Breast epithelium (tissue), 4 donors: ENCODE results near the gene WWOX. TPM values are rescaled to one million over a fixed set of nuclear protein-coding genes. Genes with fewer than 3 reads are reported as not detected.

Source experiments
- DNase-seq, 2 donors: peaks; one replicate each; pipeline ENCODE4 v3.0.0-alpha.2; 2019; ENCODE audit warnings: low spot score in 2 of 2
- H3K27ac ChIP-seq, 2 donors: fragments of 200-600 bp; sonication (generic) in 1 of 2; one replicate each; pipeline ENCODE4 v1.5.1; 2016 to 2019; ENCODE audit warnings: mild to moderate bottlenecking in 1 of 2
- H3K27me3 ChIP-seq, 2 donors: fragments of 200-600 bp; sonication (generic) in 1 of 2; one replicate each; pipeline versions ENCODE4 v1.5.1 to v1.6.0; 2017 to 2019; ENCODE audit warnings: control low read depth in 1 of 2, mild to moderate bottlenecking in 1 of 2
- H3K36me3 ChIP-seq: fragments of 200-600 bp; one replicate; pipeline ENCODE4 v1.5.1; 2019
- H3K4me1 ChIP-seq, 2 donors: fragments of 200-600 bp; sonication (generic); one replicate each; pipeline ENCODE4 v1.5.1; 2016 to 2019; ENCODE audit warnings: control low read depth in 1 of 2
- H3K4me3 ChIP-seq, 3 donors: fragments of 200-600 bp; sonication (generic); 1 replicate in 2 of 3; 2 replicates in 1 of 3; pipeline ENCODE4 v1.5.1; 2016 to 2019; ENCODE audit warnings: mild to moderate bottlenecking in 3 of 3, moderate library complexity in 2 of 3
- H3K9me3 ChIP-seq, 2 donors: fragments of 200-600 bp; sonication (generic) in 1 of 2; one replicate each; pipeline ENCODE4 v1.5.1; 2016 to 2019; ENCODE audit warnings: control low read depth in 1 of 2
- CTCF ChIP-seq, 3 donors: fragments of 450-650 bp; IDR thresholded peaks; one replicate each; pipeline ENCODE4 v1.5.1; 2016 to 2017; ENCODE audit warnings: antibody characterized with exemption in 3 of 3, mild to moderate bottlenecking in 3 of 3, moderate library complexity in 3 of 3
- POLR2A ChIP-seq: fragments of 450-650 bp; IDR thresholded peaks from one replicate; pipeline ENCODE4 v1.6.1; 2016; ENCODE audit warnings: antibody characterized with exemption, mild to moderate bottlenecking, moderate library complexity
- POLR2AphosphoS5 ChIP-seq, 3 donors: sonication (generic); formaldehyde crosslinking; IDR thresholded peaks; one replicate each; pipeline ENCODE4 v1.6.1; 2017; ENCODE audit warnings: antibody characterized with exemption in 3 of 3
- intact Hi-C: fragments of 100-400 bp; cut with DNase I; formaldehyde crosslinking; loops from one replicate; pipeline ENCODE4 v1.15.1; 2023; ENCODE audit warnings: low total_unique reads
- total RNA-seq, 3 donors: library from RNA; depleted of rRNA; stranded (reverse); fragments of >200 nt; gene quantifications; one replicate each; pipeline ENCODE4 v1.1.0, GENCODE V29; 2016

WWOX gene
- total RNA-seq, 3 donors from 2014 or later, result 42.9 to 73.6 (median 43.4) TPM

DNA sequence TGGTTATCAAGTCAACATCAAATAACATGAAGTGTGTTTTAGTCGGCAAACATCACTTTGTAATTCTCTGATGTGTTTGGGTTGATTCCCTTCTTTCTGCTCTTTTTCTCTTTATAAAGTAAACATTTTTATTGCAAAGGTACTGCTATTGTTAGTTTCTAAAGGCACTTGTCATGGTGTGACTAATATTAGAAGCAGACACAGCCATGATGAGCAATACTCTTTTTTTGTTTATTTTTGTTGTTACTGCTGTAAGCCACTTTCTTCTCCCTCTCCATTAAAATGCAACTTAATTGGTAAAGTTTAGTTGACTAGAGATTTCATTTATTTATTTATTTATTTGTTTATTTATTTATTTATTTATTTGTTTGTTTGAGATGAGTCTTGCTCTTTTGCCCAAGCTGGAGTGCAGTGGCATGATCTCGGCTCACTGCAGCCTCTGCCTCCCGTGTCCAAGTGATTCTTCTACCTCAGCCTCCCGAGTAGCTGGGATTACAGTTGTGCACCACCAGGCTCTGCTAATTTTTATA, 424.7 kb downstream of the WWOX start:
- no peak for DNase-seq
- Histone ChIP-seq H3K4me1 (no peaks in the 10 kb centered on the region), H3K4me3 (no peak overlapping the region), H3K27me3 (no peaks in the 10 kb centered on the region), H3K36me3 (no peaks in the 10 kb centered on the region), H3K27ac (no peak overlapping the region), H3K9me3 (no peaks in the 10 kb centered on the region)
- no peak for TF ChIP-seq POLR2AphosphoS5 (IDR thresholded peaks at IDR 0.05)
- TF ChIP-seq POLR2A, result no peak
- no peak for TF ChIP-seq CTCF (IDR thresholded peaks at IDR 0.05)
- intact Hi-C loops, result no loop called here

DNA sequence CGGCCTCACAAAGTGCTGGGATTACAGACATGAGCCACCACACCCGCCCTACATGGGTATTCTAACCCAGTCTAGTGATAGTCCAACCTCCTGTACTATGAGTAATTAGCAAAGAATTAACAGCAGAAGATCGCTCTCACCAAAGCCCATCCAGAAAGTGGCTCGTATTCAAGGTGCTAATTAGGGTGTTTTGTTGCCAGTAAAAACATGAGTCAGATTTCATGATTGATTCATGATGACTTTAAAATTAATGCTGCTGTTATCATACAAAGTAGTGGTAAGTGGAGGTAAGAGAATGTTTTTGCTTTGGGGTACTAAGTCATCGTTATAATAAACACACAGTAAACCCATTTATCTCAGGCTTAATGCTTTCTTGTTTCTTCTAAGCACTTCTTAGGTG, 428.8 kb downstream of the WWOX start:
- Histone ChIP-seq H3K9me3 (no peaks in the 10 kb centered on the region), H3K4me1 (no peaks in the 10 kb centered on the region), H3K36me3 (no peaks in the 10 kb centered on the region), H3K27me3 (no peaks in the 10 kb centered on the region), H3K27ac (no peak overlapping the region), H3K4me3 (no peak overlapping the region)
- intact Hi-C loops, result no loop called here
- DNase-seq, result no peak
- TF ChIP-seq POLR2AphosphoS5 (IDR thresholded peaks at IDR 0.05), result no peak
- no peak for TF ChIP-seq CTCF (IDR thresholded peaks at IDR 0.05)

DNA sequence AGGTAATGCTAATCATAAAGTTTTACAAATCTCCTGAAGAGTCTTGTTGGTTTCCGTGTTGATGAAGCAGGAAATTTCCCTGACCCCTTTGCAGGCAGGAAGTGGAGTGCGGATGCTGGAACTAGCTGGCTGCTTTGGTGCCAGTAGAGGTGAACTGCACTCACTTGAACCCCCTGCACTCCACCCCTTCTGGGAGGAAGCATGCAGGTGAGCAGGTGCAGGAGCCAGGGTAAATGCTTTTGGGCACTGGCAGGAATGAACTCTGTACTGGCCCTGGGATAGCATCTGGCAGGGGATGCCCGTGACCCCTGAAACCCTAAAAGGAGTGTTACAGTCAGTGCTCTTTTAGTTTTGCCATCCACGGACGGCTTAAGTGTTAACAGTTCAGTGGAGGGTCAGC, 430.4 kb downstream of the WWOX start:
- Histone ChIP-seq H3K27me3 (no peaks in the 10 kb centered on the region), H3K36me3 (no peaks in the 10 kb centered on the region), H3K27ac (no peak overlapping the region), H3K4me3 (no peak overlapping the region), H3K4me1 (no peaks in the 10 kb centered on the region), H3K9me3 (no peaks in the 10 kb centered on the region)
- intact Hi-C loops, result no loop called here
- DNase-seq, result no peak
- TF ChIP-seq POLR2A (no peak), CTCF (IDR thresholded peaks at IDR 0.05) (no peak), POLR2AphosphoS5 (IDR thresholded peaks at IDR 0.05) (no peak)

DNA sequence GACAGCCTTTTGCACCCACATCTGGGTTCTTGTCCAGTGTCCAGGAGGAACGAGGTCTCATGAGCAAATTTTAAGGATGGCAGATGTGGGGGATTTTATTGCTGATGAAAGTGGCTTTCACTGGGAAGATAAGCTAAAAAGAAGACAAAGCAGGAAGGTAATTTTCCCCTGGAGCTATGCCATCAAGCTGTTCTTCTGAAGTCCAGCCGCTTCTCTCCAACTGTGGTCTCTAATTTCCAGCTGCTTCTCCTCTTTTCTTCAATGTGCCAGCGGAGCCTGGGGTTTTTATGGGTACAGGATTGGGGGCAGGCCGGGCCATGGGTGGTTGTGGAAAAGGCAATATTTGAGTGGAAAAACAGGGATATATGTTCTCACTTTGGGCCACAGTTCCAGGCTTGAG, 430.8 kb downstream of the WWOX start:
- no peaks in the 10 kb centered on the region for H3K36me3 ChIP-seq
- H3K4me1 ChIP-seq, result no peaks in the 10 kb centered on the region
- no peak for DNase-seq
- TF ChIP-seq POLR2A, result no peak
- H3K4me3 ChIP-seq, result no peak overlapping the region
- H3K27me3 ChIP-seq, result no peaks in the 10 kb centered on the region
- H3K27ac ChIP-seq, result no peak overlapping the region
- intact Hi-C loops, result no loop called here
- no peaks in the 10 kb centered on the region for H3K9me3 ChIP-seq

- DNase-seq, result no peak
- no peaks in the 10 kb centered on the region for H3K9me3 ChIP-seq
- TF ChIP-seq CTCF (IDR thresholded peaks at IDR 0.05), result no peak
- intact Hi-C loops, result loop anchor here (2.0 kb wide), 1 partner anchor 36 kb away; no protein-coding TSS in a partner anchor
- H3K4me1 ChIP-seq, result no peaks in the 10 kb centered on the region
- H3K4me3 ChIP-seq, result no peak overlapping the region
- H3K36me3 ChIP-seq, result no peaks in the 10 kb centered on the region
- H3K27me3 ChIP-seq, result no peaks in the 10 kb centered on the region
- H3K27ac ChIP-seq, result no peak overlapping the region
These were observed 435.6 kb downstream of the WWOX start for GRCh38 chr16:78535098-78535497.

- intact Hi-C loops, result no loop called here
- TF ChIP-seq POLR2A (no peak), CTCF (IDR thresholded peaks at IDR 0.05) (no peak), POLR2AphosphoS5 (IDR thresholded peaks at IDR 0.05) (no peak)
- Histone ChIP-seq H3K36me3 (no peaks in the 10 kb centered on the region), H3K9me3 (no peaks in the 10 kb centered on the region), H3K27me3 (no peaks in the 10 kb centered on the region), H3K27ac (no peak overlapping the region), H3K4me1 (no peaks in the 10 kb centered on the region), H3K4me3 (no peak overlapping the region)
- no peak for DNase-seq
These were observed 438.1 kb downstream of the WWOX start for GRCh38 chr16:78537511-78537910.
